HCT116 (cell line): ENCODE results near the gene PRKD3. TPM values are rescaled to one million over a fixed set of nuclear protein-coding genes. Genes with fewer than 3 reads are reported as not detected.

ENCODE experiments used
- ATAC-seq: fragments of 200-7000 bp; cut with Tn5 transposase; 2 replicates; pipeline ENCODE4 v1.9.1; 2020; ENCODE audit warnings: mild to moderate bottlenecking, moderate library complexity
- BruUV-seq: library from RNA; stranded (reverse); fragments of 400-500 nt; replicated peaks from 2 replicates; lab custom pipeline; 2021; lab: Mats Ljungman, UMichigan
- CTCF ChIA-PET: fragments of 300-600 bp; sonication (Branson Sonifier 250); formaldehyde crosslinking; loops from one replicate; lab custom pipeline; 2021; ENCODE audit warnings: antibody characterized with exemption; lab: Charles Lee
- POLR2A ChIA-PET: fragments of 300-600, 350-600 bp; sonication (Branson Sonifier 250); formaldehyde crosslinking; loops from one replicate; lab custom pipeline; 2021; ENCODE audit warnings: antibody characterized with exemption; lab: Charles Lee
- RAD21 ChIA-PET, 2 experiments: fragments of 300-600 bp; sonication (Branson Sonifier 250); formaldehyde crosslinking; loops; one replicate each; lab custom pipeline; 2023; ENCODE audit warnings: low total read pairs in 2 of 2; ENCODE audit not compliant: uncharacterized antibody in 2 of 2, unreplicated experiment in 2 of 2, low non-redundant PET in 1 of 2; lab: Charles Lee
- DNase-seq: peaks from one replicate; pipeline ENCODE4 v3.0.0-alpha.2; 2010; ENCODE audit warnings: low read depth, low spot score
- H2AFZ ChIP-seq: fragments of 200-600 bp; shearing (Covaris generic), sonication (generic); 2 replicates; pipeline ENCODE4 v1.6.1; 2017; ENCODE audit warnings: low read depth, mixed run types, mixed read lengths, antibody characterized with exemption, low read length; ENCODE audit not compliant: poor library complexity, severe bottlenecking
- H3K27ac ChIP-seq: 2 replicates; pipeline ENCODE4 v1.5.1; 2012; ENCODE audit warnings: low read depth, low read length
- H3K27me3 ChIP-seq: fragments of 200-600 bp; sonication (generic); 2 replicates; pipeline ENCODE4 v1.6.1; 2016; ENCODE audit warnings: mixed run types, low read length, mixed read lengths; ENCODE audit not compliant: insufficient read depth
- H3K36me3 ChIP-seq, 2 experiments: fragments of 200-500 bp in 1 of 2; fragments of 200-600 bp in 1 of 2; sonication (Bioruptor generic) in 1 of 2; sonication (generic) in 1 of 2; 2 replicates each; pipeline versions ENCODE4 v1.5.1 to v1.6.1; 2014 to 2016; ENCODE audit warnings: low read length in 2 of 2, inconsistent platforms in 1 of 2, mixed read lengths in 1 of 2, mixed run types in 1 of 2; ENCODE audit not compliant: insufficient read depth in 2 of 2, control insufficient read depth in 1 of 2
- H3K4me1 ChIP-seq, 2 experiments: fragments of 200-600 bp in 1 of 2; sonication (generic) in 1 of 2; 2 replicates each; pipeline versions ENCODE4 v1.5.1 to v1.6.1; 2012 to 2017; ENCODE audit warnings: low read length in 2 of 2, inconsistent platforms in 1 of 2, mild to moderate bottlenecking in 1 of 2, mixed read lengths in 1 of 2, mixed run types in 1 of 2, moderate library complexity in 1 of 2; ENCODE audit not compliant: insufficient read depth in 2 of 2, control insufficient read depth in 1 of 2
- H3K4me2 ChIP-seq: fragments of 200-600 bp; sonication (generic); 2 replicates; pipeline ENCODE4 v1.6.1; 2017; ENCODE audit warnings: mixed run types, low read length, mixed read lengths
- H3K4me3 ChIP-seq, 2 experiments: fragments of 200-600 bp in 1 of 2; sonication (generic) in 1 of 2; replicated peaks in 1 of 2; 2 replicates each; pipeline ENCODE4 v1.5.1; 2011 to 2016; ENCODE audit warnings: low read length in 2 of 2, control low read depth in 1 of 2, low read depth in 1 of 2, mild to moderate bottlenecking in 1 of 2, mixed read lengths in 1 of 2, mixed run types in 1 of 2
- H3K79me2 ChIP-seq: fragments of 200-600 bp; sonication (generic); 2 replicates; pipeline ENCODE4 v1.6.1; 2017; ENCODE audit warnings: mild to moderate bottlenecking, mixed run types, low read length, moderate library complexity, mixed read lengths; ENCODE audit not compliant: insufficient read depth
- H3K9ac ChIP-seq: fragments of 200-600 bp; sonication (generic); 2 replicates; pipeline ENCODE4 v1.6.1; 2016; ENCODE audit warnings: low read length, mixed read lengths
- H3K9me2 ChIP-seq: fragments of 200-600 bp; sonication (generic), shearing (Covaris generic); 2 replicates; pipeline ENCODE4 v1.6.1; 2017; ENCODE audit warnings: mixed run types, mild to moderate bottlenecking, moderate library complexity; ENCODE audit not compliant: insufficient read depth
- H3K9me3 ChIP-seq, 2 experiments: fragments of 200-500 bp in 1 of 2; fragments of 200-600 bp in 1 of 2; sonication (Bioruptor generic) in 1 of 2; sonication (generic) in 1 of 2; 2 replicates each; pipeline ENCODE4 v1.6.1; 2014 to 2017; ENCODE audit warnings: low read length in 2 of 2, mixed read lengths in 2 of 2, inconsistent platforms in 1 of 2, low read depth in 1 of 2, mild to moderate bottlenecking in 1 of 2, mixed run types in 1 of 2, moderate library complexity in 1 of 2; ENCODE audit not compliant: control insufficient read depth in 1 of 2, insufficient read depth in 1 of 2
- H4K20me1 ChIP-seq: fragments of 200-600 bp; sonication (generic), shearing (Covaris generic); 2 replicates; pipeline ENCODE4 v1.6.1; 2017; ENCODE audit warnings: mixed run types, mild to moderate bottlenecking, moderate library complexity; ENCODE audit not compliant: insufficient read depth
- ATF3 ChIP-seq: IDR thresholded peaks from 2 replicates; pipeline ENCODE4 v1.6.1; 2012
- CBX3 ChIP-seq: IDR thresholded peaks from 2 replicates; pipeline ENCODE4 v1.6.1; 2012; ENCODE audit warnings: low read depth
- FOSL1 ChIP-seq: IDR thresholded peaks from 2 replicates; pipeline ENCODE4 v1.6.1; 2012; ENCODE audit warnings: low read depth
- MAX ChIP-seq: IDR thresholded peaks from 2 replicates; pipeline ENCODE4 v1.6.1; 2012
- POLR2A ChIP-seq: IDR thresholded peaks from 2 replicates; pipeline ENCODE4 v1.7.0; 2011; ENCODE audit warnings: borderline replicate concordance; ENCODE audit not compliant: insufficient read depth, insufficient read length; ENCODE audit errors: extremely low read depth
- RAD21 ChIP-seq: IDR thresholded peaks from 2 replicates; pipeline ENCODE4 v1.6.1; 2012; ENCODE audit warnings: low read depth, mild to moderate bottlenecking
- SIN3A ChIP-seq: IDR thresholded peaks from 2 replicates; pipeline ENCODE4 v1.6.1; 2012; ENCODE audit warnings: low read depth
- SP1 ChIP-seq: IDR thresholded peaks from 2 replicates; pipeline ENCODE4 v1.6.1; 2012; ENCODE audit warnings: low read depth
- SRF ChIP-seq: IDR thresholded peaks from 2 replicates; pipeline ENCODE4 v1.6.1; 2012; ENCODE audit warnings: low read depth
- TCF7L2 ChIP-seq: IDR thresholded peaks from 2 replicates; pipeline ENCODE4 v1.7.0; 2011; ENCODE audit warnings: borderline replicate concordance, inconsistent platforms; ENCODE audit not compliant: insufficient read depth, insufficient read length; ENCODE audit errors: extremely low read depth
- ZBTB33 ChIP-seq: IDR thresholded peaks from 2 replicates; pipeline ENCODE4 v1.6.1; 2011; ENCODE audit warnings: mild to moderate bottlenecking, low read length, moderate library complexity; ENCODE audit not compliant: insufficient replicate concordance; ENCODE audit errors: extremely low read depth
- ZNF274 ChIP-seq: fragments of 200-500 bp; sonication (Bioruptor generic); IDR thresholded peaks from 2 replicates; pipeline ENCODE4 v1.6.1; 2014; ENCODE audit warnings: mild to moderate bottlenecking, low read depth, low read length, inconsistent platforms
- intact Hi-C: fragments of 100-400 bp; cut with micrococcal nuclease; formaldehyde crosslinking; loops from 2 replicates; pipeline ENCODE4 v1.10.0; 2022
- total RNA-seq: library from RNA; stranded (reverse); gene quantifications from one replicate; pipeline ENCODE4 v1.2.1, GENCODE V29; 2021; ENCODE audit not compliant: unreplicated experiment

Gene PRKD3
- total RNA-seq, 1 experiment from 2014 or later, result 13.9 TPM

- no peak overlapping the region for H3K4me2 ChIP-seq
- peaks cover 10% of the 10 kb centered on the region; the same call in 1 of the 2 replicates for H3K27me3 ChIP-seq
- no peaks in the 10 kb centered on the region for H3K9me2 ChIP-seq
- H3K4me3 ChIP-seq, result no peak overlapping the region
- H3K9me3 ChIP-seq, result no peaks in the 10 kb centered on the region
- ATAC-seq (no peak), DNase-seq (no peak)
- H3K36me3 ChIP-seq, result no peaks in the 10 kb centered on the region
- H3K79me2 ChIP-seq, result no peaks in the 10 kb centered on the region
- no peaks in the 10 kb centered on the region for H4K20me1 ChIP-seq
- H3K9ac ChIP-seq, result no peak overlapping the region
- intact Hi-C loops, result no loop called here
- H2AFZ ChIP-seq, result no peak overlapping the region
- no peak overlapping the region for H3K27ac ChIP-seq
- no peaks in the 10 kb centered on the region for H3K4me1 ChIP-seq
- ChIA-PET RAD21 (no interaction called here), POLR2A (no interaction called here), CTCF (no interaction called here)
- TF ChIP-seq FOSL1, result no peak
- TF ChIP-seq ATF3, result no peak
- TF ChIP-seq TCF7L2, result no peak
- no peak for TF ChIP-seq ZBTB33
- no peak for TF ChIP-seq ZNF274
- no peak for TF ChIP-seq SRF
- no TSS peak for BruUV-seq
Observed at GRCh38 chr2:37354531-37354930, 29.9 kb upstream of the PRKD3 start.

- CTCF ChIA-PET, result no interaction called here
- no peaks in the 10 kb centered on the region for H3K4me1 ChIP-seq
- intact Hi-C loops, result no loop called here
- no peak for DNase-seq
- no peak overlapping the region for H2AFZ ChIP-seq
- H3K9me3 ChIP-seq, result no peaks in the 10 kb centered on the region
- no TSS peak for BruUV-seq
- no peaks in the 10 kb centered on the region for H4K20me1 ChIP-seq
- no peak for TF ChIP-seq ATF3
- TF ChIP-seq RAD21, result no peak
- no peak for TF ChIP-seq MAX
- no peak for TF ChIP-seq POLR2A
- TF ChIP-seq FOSL1, result no peak
- TF ChIP-seq SIN3A, result no peak
- no peak for TF ChIP-seq TCF7L2
- TF ChIP-seq CBX3, result no peak
- no peak for TF ChIP-seq ZBTB33
- TF ChIP-seq ZNF274, result no peak
- TF ChIP-seq SP1, result no peak
- no peaks in the 10 kb centered on the region for H3K79me2 ChIP-seq
- H3K36me3 ChIP-seq, result no peaks in the 10 kb centered on the region
- POLR2A ChIA-PET, result no interaction called here
- no peak overlapping the region for H3K27ac ChIP-seq
- H3K4me3 ChIP-seq, result no peak overlapping the region
- RAD21 ChIA-PET, result no interaction called here
- H3K27me3 ChIP-seq, result no peaks in the 10 kb centered on the region
- H3K9ac ChIP-seq, result no peak overlapping the region
- no peak for ATAC-seq
- no peak overlapping the region for H3K4me2 ChIP-seq
- no peaks in the 10 kb centered on the region for H3K9me2 ChIP-seq
Observed at GRCh38 chr2:37350034-37350433, 25.4 kb upstream of the PRKD3 start.
